Parathyroid adenoma (tissue), 2 donors: Measurements from ENCODE around the gene GNPDA1.
"Not testable (repeated sequence)": the region's sequence is repeated elsewhere in the genome, so short reads cannot be mapped to it uniquely, and the experiment has no call there.

Source experiments
- H2AFZ ChIP-seq: fragments of 300-600 bp; sonication (generic); one replicate; pipeline ENCODE4 v1.7.0; 2017; ENCODE audit warnings: antibody characterized with exemption, mild to moderate bottlenecking
- H3K27ac ChIP-seq: fragments of 300-600 bp; sonication (generic); one replicate; pipeline ENCODE4 v1.7.0; 2017
- H3K27me3 ChIP-seq: fragments of 300-600 bp; sonication (generic); one replicate; pipeline ENCODE4 v1.7.0; 2017; ENCODE audit warnings: low read length; ENCODE audit not compliant: control insufficient read depth, insufficient read depth
- H3K36me3 ChIP-seq: fragments of 300-600 bp; sonication (generic); one replicate; pipeline ENCODE4 v1.7.0; 2017; ENCODE audit warnings: low read length; ENCODE audit not compliant: control insufficient read depth, insufficient read depth
- H3K4me1 ChIP-seq: fragments of 300-600 bp; sonication (generic); one replicate; pipeline ENCODE4 v1.7.0; 2017; ENCODE audit warnings: control low read depth
- H3K4me2 ChIP-seq: fragments of 300-600 bp; sonication (generic); one replicate; pipeline ENCODE4 v1.7.0; 2017; ENCODE audit warnings: low read length
- H3K4me3 ChIP-seq: fragments of 300-600 bp; sonication (generic); one replicate; pipeline ENCODE4 v1.7.0; 2017; ENCODE audit warnings: low read depth, low read length
- H3K79me2 ChIP-seq: fragments of 300-600 bp; sonication (generic); one replicate; pipeline ENCODE4 v1.7.0; 2017; ENCODE audit warnings: control low read depth
- H3K9ac ChIP-seq: fragments of 300-600 bp; sonication (generic); one replicate; pipeline ENCODE4 v1.7.0; 2017; ENCODE audit warnings: mild to moderate bottlenecking
- H3K9me3 ChIP-seq: fragments of 300-600 bp; sonication (generic); one replicate; pipeline ENCODE4 v1.7.0; 2017; ENCODE audit warnings: low read length; ENCODE audit not compliant: control insufficient read depth
- CTCF ChIP-seq: fragments of 300-600 bp; sonication (generic); IDR thresholded peaks from one replicate; pipeline ENCODE4 v1.7.0; 2017; ENCODE audit warnings: antibody characterized with exemption, mild to moderate bottlenecking
- donor health status: primary hyperparathyroidism.

Gene GNPDA1

GRCh38 chr5:142040285-142040684, 27.5 kb upstream of the GNPDA1 start:
- Histone ChIP-seq H3K4me3 (no peak overlapping the region), H3K79me2 (no peaks in the 10 kb centered on the region), H3K4me1 (no peaks in the 10 kb centered on the region), H2AFZ (no peak overlapping the region), H3K27me3 (no peaks in the 10 kb centered on the region), H3K27ac (no peak overlapping the region), H3K9me3 (no peaks in the 10 kb centered on the region), H3K36me3 (no peaks in the 10 kb centered on the region), H3K4me2 (no peak overlapping the region), H3K9ac (no peak overlapping the region)
- no peak for TF ChIP-seq CTCF

GRCh38 chr5:142038735-142039134, 25.9 kb upstream of the GNPDA1 start:
- H3K36me3 ChIP-seq, result no peaks in the 10 kb centered on the region
- H3K4me2 ChIP-seq, result no peak overlapping the region
- H3K9me3 ChIP-seq, result no peaks in the 10 kb centered on the region
- no peak overlapping the region for H3K9ac ChIP-seq
- H2AFZ ChIP-seq, result no peak overlapping the region
- H3K4me1 ChIP-seq, result no peaks in the 10 kb centered on the region
- TF ChIP-seq CTCF, result no peak
- no peaks in the 10 kb centered on the region for H3K79me2 ChIP-seq
- no peaks in the 10 kb centered on the region for H3K27me3 ChIP-seq
- no peak overlapping the region for H3K27ac ChIP-seq
- no peak overlapping the region for H3K4me3 ChIP-seq

GRCh38 chr5:142037599-142037998, 24.8 kb upstream of the GNPDA1 start:
- H3K27me3 ChIP-seq, H2AFZ ChIP-seq, H3K9ac ChIP-seq: not testable (repeated sequence)

GRCh38 chr5:142036918-142037317, 24.1 kb upstream of the GNPDA1 start:
- TF ChIP-seq CTCF, result no peak
- Histone ChIP-seq H2AFZ (no peak overlapping the region), H3K4me3 (no peak overlapping the region), H3K4me2 (no peak overlapping the region), H3K9ac (no peak overlapping the region), H3K27me3 (no peaks in the 10 kb centered on the region), H3K79me2 (no peaks in the 10 kb centered on the region), H3K36me3 (no peaks in the 10 kb centered on the region), H3K9me3 (no peaks in the 10 kb centered on the region), H3K27ac (no peak overlapping the region), H3K4me1 (no peaks in the 10 kb centered on the region)

More at GRCh38 chr5:142037599-142037998, 24.8 kb upstream of the GNPDA1 start:
- H3K4me3 ChIP-seq, H3K4me1 ChIP-seq, H3K36me3 ChIP-seq, H3K9me3 ChIP-seq, H3K79me2 ChIP-seq, H3K27ac ChIP-seq, H3K4me2 ChIP-seq: not testable (repeated sequence)

GRCh38 chr5:142034994-142035393, 22.2 kb upstream of the GNPDA1 start:
- TF ChIP-seq CTCF, result no peak
- Histone ChIP-seq H3K4me3 (no peak overlapping the region), H2AFZ (no peak overlapping the region), H3K36me3 (no peaks in the 10 kb centered on the region), H3K9ac (no peak overlapping the region), H3K27me3 (no peaks in the 10 kb centered on the region), H3K79me2 (no peaks in the 10 kb centered on the region), H3K4me1 (no peaks in the 10 kb centered on the region), H3K4me2 (no peak overlapping the region), H3K27ac (no peak overlapping the region), H3K9me3 (no peaks in the 10 kb centered on the region)

- not testable (repeated sequence) for H3K79me2 ChIP-seq, H3K9ac ChIP-seq, H3K27me3 ChIP-seq, H3K4me1 ChIP-seq, H2AFZ ChIP-seq, H3K27ac ChIP-seq, H3K4me2 ChIP-seq, H3K4me3 ChIP-seq, H3K9me3 ChIP-seq, H3K36me3 ChIP-seq
Measured at GRCh38 chr5:142033632-142034567, 21.1 kb upstream of the GNPDA1 start.
